Prostate gland (tissue), 2 donors: Measurements from ENCODE around the gene FER. TPM values are rescaled to one million over a fixed set of nuclear protein-coding genes. Genes with fewer than 3 reads are reported as not detected.

Experiments used
- DNase-seq: peaks from one replicate; pipeline ENCODE4 v3.0.0-alpha.2; 2019; ENCODE audit warnings: low spot score
- H3K27ac ChIP-seq, 2 donors: fragments of 200-600 bp; sonication (generic); 2 replicates each; pipeline ENCODE4 v1.5.1; 2017 to 2019
- H3K27me3 ChIP-seq: fragments of 200-600 bp; sonication (generic); replicated peaks from 2 replicates; pipeline ENCODE4 v1.5.1; 2019; ENCODE audit not compliant: insufficient read depth
- H3K36me3 ChIP-seq, 2 donors: fragments of 200-600 bp; sonication (generic); 1 replicate in 1 of 2; 2 replicates in 1 of 2; pipeline versions ENCODE4 v1.5.1 to v1.8.1; 2017 to 2019
- H3K4me1 ChIP-seq: fragments of 200-600 bp; sonication (generic); replicated peaks from 2 replicates; pipeline ENCODE4 v1.5.1; 2019
- H3K4me3 ChIP-seq, 2 donors: fragments of 200-600 bp; sonication (generic); 2 replicates each; pipeline ENCODE4 v1.5.1; 2017 to 2019
- H3K9me3 ChIP-seq: fragments of 200-600 bp; sonication (generic); 2 replicates; pipeline ENCODE4 v1.5.1; 2017
- CTCF ChIP-seq, 4 experiments: fragments of 200-600 bp in 2 of 4; fragments of 450-650 bp in 2 of 4; sonication (generic) in 2 of 4; IDR thresholded peaks; 1 replicate in 3 of 4; 2 replicates in 1 of 4; pipeline ENCODE4 v1.5.1; 2016 to 2019; ENCODE audit warnings: antibody characterized with exemption in 4 of 4, mild to moderate bottlenecking in 2 of 4, moderate library complexity in 2 of 4
- POLR2A ChIP-seq: fragments of 450-650 bp; IDR thresholded peaks from one replicate; pipeline ENCODE4 v1.6.1; 2016; ENCODE audit warnings: antibody characterized with exemption, mild to moderate bottlenecking
- POLR2AphosphoS5 ChIP-seq: sonication (generic); formaldehyde crosslinking; IDR thresholded peaks from one replicate; pipeline ENCODE4 v1.6.1; 2017; ENCODE audit warnings: antibody characterized with exemption
- WGBS: methylation state at CpG from one replicate; pipeline ENCODE4 v1.1.5; 2018; 5-methylcytosine and 5-hydroxymethylcytosine counted together
- intact Hi-C: fragments of 100-400 bp; cut with DNase I; formaldehyde crosslinking; loops from one replicate; pipeline ENCODE4 v1.14.2; 2022
- total RNA-seq, 2 donors: library from RNA; depleted of rRNA; stranded (reverse); fragments of >200 nt; gene quantifications; one replicate each; pipeline ENCODE4 v1.1.0, GENCODE V29; 2016

Gene FER
- total RNA-seq, 2 donors from 2014 or later = 9.1 to 36.0 TPM

- no peak for DNase-seq
- TF ChIP-seq CTCF (IDR thresholded peaks at IDR 0.05) (no peak), POLR2AphosphoS5 (no peak), POLR2A (no peak)
- H3K27ac ChIP-seq = no peak overlapping the region
- H3K4me1 ChIP-seq = no peaks in the 10 kb centered on the region
- no peaks in the 10 kb centered on the region for H3K27me3 ChIP-seq
- no peaks in the 10 kb centered on the region for H3K9me3 ChIP-seq
- no peak overlapping the region for H3K4me3 ChIP-seq
- 69% methylated on average over 5 of the region's 5 CpGs for WGBS
- intact Hi-C loops = no loop called here
- H3K36me3 ChIP-seq = no peaks in the 10 kb centered on the region
Observed at GRCh38 chr5:109199799-109200620, 452.3 kb downstream of the FER start.

- TF ChIP-seq CTCF (IDR thresholded peaks at IDR 0.05) = no peak
- no peak for TF ChIP-seq POLR2A
- TF ChIP-seq POLR2AphosphoS5 = no peak
- Histone ChIP-seq H3K27me3 (no peaks in the 10 kb centered on the region), H3K36me3 (no peaks in the 10 kb centered on the region), H3K4me3 (no peak overlapping the region), H3K4me1 (no peaks in the 10 kb centered on the region), H3K27ac (no peak overlapping the region), H3K9me3 (no peaks in the 10 kb centered on the region)
- no peak for DNase-seq
- intact Hi-C loops = no loop called here
- WGBS = 83% methylated on average over 3 of the region's 3 CpGs
Observed at GRCh38 chr5:109215040-109215439, 467.3 kb downstream of the FER start.

- TF ChIP-seq POLR2AphosphoS5 (no peak), CTCF (IDR thresholded peaks at IDR 0.05) (no peak), POLR2A (no peak)
- Histone ChIP-seq H3K9me3 (no peaks in the 10 kb centered on the region), H3K27ac (no peak overlapping the region), H3K4me3 (no peak overlapping the region), H3K27me3 (no peaks in the 10 kb centered on the region), H3K4me1 (no peaks in the 10 kb centered on the region), H3K36me3 (no peaks in the 10 kb centered on the region)
- intact Hi-C loops = no loop called here
- DNase-seq = no peak
- 28% methylated on average over 4 of the region's 4 CpGs for WGBS
Observed at GRCh38 chr5:109218818-109219217, 471.1 kb downstream of the FER start.

- no peaks in the 10 kb centered on the region for H3K36me3 ChIP-seq
- 83% methylated on average over 9 of the region's 9 CpGs for WGBS
- no peaks in the 10 kb centered on the region for H3K9me3 ChIP-seq
- H3K4me1 ChIP-seq = no peaks in the 10 kb centered on the region
- no peak overlapping the region for H3K4me3 ChIP-seq
- no peak for DNase-seq
- H3K27ac ChIP-seq = no peak overlapping the region
- H3K27me3 ChIP-seq = no peaks in the 10 kb centered on the region
- TF ChIP-seq POLR2AphosphoS5 = no peak
- TF ChIP-seq POLR2A = no peak
- no peak for TF ChIP-seq CTCF (IDR thresholded peaks at IDR 0.05)
- intact Hi-C loops = no loop called here
Observed at GRCh38 chr5:109223531-109223930, 475.8 kb downstream of the FER start.

- DNase-seq = no peak
- no peak for TF ChIP-seq CTCF (IDR thresholded peaks at IDR 0.05)
- no peak for TF ChIP-seq POLR2A
- no peak for TF ChIP-seq POLR2AphosphoS5
Observed at GRCh38 chr5:109224276-109224882, 476.7 kb downstream of the FER start.

More at GRCh38 chr5:109224276-109224882, 476.7 kb downstream of the FER start:
- no peaks in the 10 kb centered on the region for H3K27me3 ChIP-seq
- no peak overlapping the region for H3K4me3 ChIP-seq
- no peaks in the 10 kb centered on the region for H3K36me3 ChIP-seq
- H3K27ac ChIP-seq = no peak overlapping the region
- no peaks in the 10 kb centered on the region for H3K9me3 ChIP-seq
- intact Hi-C loops = no loop called here
- no peaks in the 10 kb centered on the region for H3K4me1 ChIP-seq
- WGBS = 89% methylated on average over 4 of the region's 4 CpGs
